OCI-LY7 (cell line): ENCODE results near the gene NPB.

Source experiments
- EZH2phosphoT487 ChIP-seq: fragments of 200-600 bp; sonication (generic); IDR thresholded peaks from 2 replicates; pipeline ENCODE4 v1.6.1; 2018; ENCODE audit warnings: low read depth, borderline replicate concordance, mild to moderate bottlenecking, mixed run types, antibody characterized with exemption, low read length, moderate library complexity, mixed read lengths
- TF ChIP-seq, protein P1 (sequence below): fragments of 200-600 bp; sonication (generic); conservative IDR thresholded peaks from 2 replicates; pipeline ENCODE4 v1.5.1; 2014; ENCODE audit warnings: mild to moderate bottlenecking, antibody characterized with exemption, low read length, moderate library complexity, mixed read lengths

GRCh38 chr17:81867170-81867990 is 34.7 kb upstream of the NPB start:
- TF ChIP-seq, protein P1, sequence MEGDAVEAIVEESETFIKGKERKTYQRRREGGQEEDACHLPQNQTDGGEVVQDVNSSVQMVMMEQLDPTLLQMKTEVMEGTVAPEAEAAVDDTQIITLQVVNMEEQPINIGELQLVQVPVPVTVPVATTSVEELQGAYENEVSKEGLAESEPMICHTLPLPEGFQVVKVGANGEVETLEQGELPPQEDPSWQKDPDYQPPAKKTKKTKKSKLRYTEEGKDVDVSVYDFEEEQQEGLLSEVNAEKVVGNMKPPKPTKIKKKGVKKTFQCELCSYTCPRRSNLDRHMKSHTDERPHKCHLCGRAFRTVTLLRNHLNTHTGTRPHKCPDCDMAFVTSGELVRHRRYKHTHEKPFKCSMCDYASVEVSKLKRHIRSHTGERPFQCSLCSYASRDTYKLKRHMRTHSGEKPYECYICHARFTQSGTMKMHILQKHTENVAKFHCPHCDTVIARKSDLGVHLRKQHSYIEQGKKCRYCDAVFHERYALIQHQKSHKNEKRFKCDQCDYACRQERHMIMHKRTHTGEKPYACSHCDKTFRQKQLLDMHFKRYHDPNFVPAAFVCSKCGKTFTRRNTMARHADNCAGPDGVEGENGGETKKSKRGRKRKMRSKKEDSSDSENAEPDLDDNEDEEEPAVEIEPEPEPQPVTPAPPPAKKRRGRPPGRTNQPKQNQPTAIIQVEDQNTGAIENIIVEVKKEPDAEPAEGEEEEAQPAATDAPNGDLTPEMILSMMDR, result no peak
- TF ChIP-seq EZH2phosphoT487, result no peak
